Mucosa of rectum (tissue), 2 donors: ENCODE data around the gene SLC18A3.

ENCODE experiments used
- H3K27ac ChIP-seq, 2 donors: one replicate each; pipeline ENCODE4 v1.7.0; 2013; ENCODE audit warnings: inconsistent platforms in 2 of 2, low read depth in 2 of 2, low read length in 2 of 2
- H3K27me3 ChIP-seq, 2 donors: one replicate each; pipeline ENCODE4 v1.7.0; 2013; ENCODE audit warnings: low read length in 2 of 2; ENCODE audit not compliant: control insufficient read depth in 2 of 2, insufficient read depth in 2 of 2
- H3K36me3 ChIP-seq, 2 donors: one replicate each; pipeline ENCODE4 v1.7.0; 2013; ENCODE audit warnings: low read length in 2 of 2; ENCODE audit not compliant: control insufficient read depth in 2 of 2, insufficient read depth in 2 of 2
- H3K4me1 ChIP-seq, 2 donors: one replicate each; pipeline ENCODE4 v1.7.0; 2013; ENCODE audit warnings: low read length in 2 of 2, mild to moderate bottlenecking in 1 of 2; ENCODE audit not compliant: control insufficient read depth in 2 of 2, insufficient read depth in 2 of 2
- H3K4me3 ChIP-seq, 2 donors: one replicate each; pipeline ENCODE4 v1.7.0; 2013; ENCODE audit warnings: low read length in 2 of 2
- H3K9ac ChIP-seq, 2 donors: one replicate each; pipeline ENCODE4 v1.7.0; 2013; ENCODE audit warnings: low read length in 2 of 2, low read depth in 1 of 2, mild to moderate bottlenecking in 1 of 2
- H3K9me3 ChIP-seq, 2 donors: one replicate each; pipeline ENCODE4 v1.7.0; 2013; ENCODE audit warnings: low read length in 2 of 2; ENCODE audit not compliant: control insufficient read depth in 2 of 2
- donor health status: healthy.
- donor health status: Normal muscosa, but diverticular disease.

The SLC18A3 gene

DNA sequence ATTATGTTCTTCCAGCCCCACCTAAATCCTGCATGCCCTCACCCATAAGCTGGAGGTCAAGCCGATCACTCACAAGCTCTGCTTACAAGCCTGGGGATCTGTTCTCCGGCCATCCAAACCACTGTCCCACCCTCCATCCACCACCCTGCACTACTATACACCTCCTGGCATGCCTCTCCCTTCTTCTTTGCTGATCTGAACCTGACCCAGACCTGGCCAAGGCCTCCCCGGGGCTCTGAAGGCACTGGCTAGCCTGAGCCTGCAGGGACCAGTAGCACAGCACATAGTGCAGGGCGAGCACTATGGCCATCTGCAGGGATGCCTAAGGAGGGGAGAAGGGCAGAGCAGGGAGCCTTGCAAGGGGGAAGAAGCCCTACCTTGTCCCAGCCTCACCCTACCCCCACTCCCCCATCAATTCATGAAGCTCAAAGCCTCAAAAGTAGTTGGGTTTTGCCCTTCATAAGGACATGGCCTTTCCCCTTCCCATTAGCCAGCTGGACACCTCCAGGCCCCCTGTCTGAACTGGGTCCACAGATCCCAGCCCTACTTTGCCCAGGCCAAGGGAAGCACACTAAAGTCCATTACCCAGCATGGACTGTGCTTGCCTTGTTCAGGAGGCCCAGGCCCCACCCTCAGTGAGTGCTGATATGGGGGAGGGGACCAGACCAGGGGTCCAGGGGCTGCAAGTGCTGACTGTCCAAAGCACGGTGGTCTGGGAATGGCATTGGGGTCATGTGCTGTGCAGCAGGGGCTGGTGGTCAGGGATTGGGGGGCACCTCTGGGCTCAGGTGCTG lies 33.3 kb downstream of the SLC18A3 start:
- H3K27me3 ChIP-seq, result peaks cover 3% of the 10 kb centered on the region in 2 donors
- no peaks in the 10 kb centered on the region for H3K4me1 ChIP-seq
- no peaks in the 10 kb centered on the region for H3K9me3 ChIP-seq
- no peaks in the 10 kb centered on the region for H3K36me3 ChIP-seq
- no peak overlapping the region for H3K27ac ChIP-seq
- no peak overlapping the region for H3K9ac ChIP-seq
- no peak overlapping the region for H3K4me3 ChIP-seq

DNA sequence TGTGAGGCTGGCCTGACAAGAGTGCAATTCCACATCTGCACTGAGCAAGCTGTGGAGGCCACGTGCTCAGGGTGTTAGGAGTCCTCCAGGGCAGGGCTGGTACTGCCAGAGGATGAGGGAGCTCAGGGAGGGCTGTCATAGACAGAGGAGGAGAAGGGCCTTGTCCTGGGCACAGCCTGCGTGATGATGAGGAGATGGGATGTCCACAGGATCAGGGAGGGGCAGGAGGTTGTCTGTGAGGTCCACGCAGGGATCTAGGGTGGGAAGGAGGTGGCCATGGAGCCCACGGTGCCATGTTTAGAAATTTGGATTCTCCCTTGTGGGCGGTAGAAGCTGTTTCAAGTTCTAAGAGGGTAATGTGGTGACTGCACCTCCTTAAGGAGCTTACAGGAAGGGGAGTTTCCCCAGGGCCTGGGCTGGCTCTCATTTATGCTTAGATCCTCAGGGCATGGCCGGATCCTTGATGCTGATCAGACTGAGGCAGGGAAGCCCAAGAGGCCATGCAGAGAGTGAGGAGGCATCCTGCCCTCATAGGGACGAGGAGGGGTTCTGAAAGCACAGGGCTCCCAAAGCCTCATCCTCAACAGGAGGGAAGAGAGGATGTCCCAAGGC lies 34.0 kb downstream of the SLC18A3 start:
- H3K27ac ChIP-seq, result no peak overlapping the region
- no peak overlapping the region for H3K9ac ChIP-seq
- no peaks in the 10 kb centered on the region for H3K36me3 ChIP-seq
- H3K9me3 ChIP-seq, result no peaks in the 10 kb centered on the region
- no peak overlapping the region for H3K4me3 ChIP-seq
- H3K27me3 ChIP-seq, result peaks cover 3% of the 10 kb centered on the region in 2 donors
- no peaks in the 10 kb centered on the region for H3K4me1 ChIP-seq

DNA sequence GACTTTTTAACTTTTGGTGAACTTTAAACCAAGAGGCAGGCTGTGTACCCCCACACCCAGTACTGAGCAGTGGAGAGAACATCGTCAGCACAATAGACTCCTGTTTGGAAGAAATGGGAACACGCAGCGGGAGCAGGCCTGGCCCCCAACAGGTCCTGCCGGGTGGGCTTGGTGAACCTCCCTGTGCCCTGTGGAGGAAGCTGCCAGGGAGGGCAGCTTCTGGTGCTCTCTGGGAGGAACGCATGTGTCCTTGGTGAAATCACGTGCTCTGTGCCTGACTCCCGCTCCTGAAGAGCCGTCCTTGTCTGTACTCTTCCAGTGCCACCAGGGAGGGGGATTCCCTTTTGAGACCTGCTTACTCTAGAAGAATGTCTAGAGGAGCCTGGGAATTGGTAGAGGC lies 35.3 kb downstream of the SLC18A3 start:
- H3K27me3 ChIP-seq, result peaks cover 3% of the 10 kb centered on the region in 2 donors
- no peak overlapping the region for H3K27ac ChIP-seq
- H3K36me3 ChIP-seq, result no peaks in the 10 kb centered on the region
- no peak overlapping the region for H3K4me3 ChIP-seq
- H3K4me1 ChIP-seq, result no peaks in the 10 kb centered on the region
- H3K9me3 ChIP-seq, result no peaks in the 10 kb centered on the region
- no peak overlapping the region for H3K9ac ChIP-seq

- Histone ChIP-seq H3K9ac (no peak overlapping the region), H3K4me1 (no peaks in the 10 kb centered on the region), H3K4me3 (no peak overlapping the region), H3K27ac (no peak overlapping the region), H3K27me3 (peaks cover under 1 to 3% of the 10 kb centered on the region in 2 donors), H3K36me3 (no peaks in the 10 kb centered on the region), H3K9me3 (no peaks in the 10 kb centered on the region)
Observed at GRCh38 chr10:49645871-49646870, 36.1 kb downstream of the SLC18A3 start.

- H3K9ac ChIP-seq, result no peak overlapping the region
- no peaks in the 10 kb centered on the region for H3K36me3 ChIP-seq
- H3K27me3 ChIP-seq, result no peaks in the 10 kb centered on the region
- H3K4me1 ChIP-seq, result no peaks in the 10 kb centered on the region
- H3K9me3 ChIP-seq, result no peaks in the 10 kb centered on the region
- H3K4me3 ChIP-seq, result no peak overlapping the region
- H3K27ac ChIP-seq, result no peak overlapping the region
Observed at GRCh38 chr10:49647554-49647953, 37.4 kb downstream of the SLC18A3 start.

GRCh38 chr10:49647985-49648795 lies 38.1 kb downstream of the SLC18A3 start:
- Histone ChIP-seq H3K27ac (no peak overlapping the region), H3K4me1 (no peaks in the 10 kb centered on the region), H3K9me3 (no peaks in the 10 kb centered on the region), H3K4me3 (no peak overlapping the region), H3K9ac (no peak overlapping the region), H3K36me3 (no peaks in the 10 kb centered on the region), H3K27me3 (no peaks in the 10 kb centered on the region)

DNA sequence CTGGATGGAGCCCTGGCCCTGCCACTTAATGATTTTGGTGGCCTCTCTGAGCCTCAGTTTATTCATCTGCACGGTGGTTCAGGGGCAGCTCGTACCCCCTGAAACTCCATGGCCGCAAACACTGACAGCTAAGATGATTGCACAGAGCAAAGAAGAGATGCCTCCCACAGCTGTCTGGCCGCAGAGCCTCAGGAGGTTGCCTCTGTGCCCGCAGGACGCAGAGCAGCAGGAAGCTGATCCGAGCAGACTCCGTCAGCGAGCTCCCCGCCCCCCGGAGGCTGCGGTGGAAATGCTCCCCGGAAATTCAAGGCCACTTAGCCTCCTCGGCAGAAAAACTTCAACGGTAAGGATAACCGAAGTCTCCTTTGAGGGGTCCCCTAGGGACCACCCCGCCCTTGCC lies 39.2 kb downstream of the SLC18A3 start:
- no peak overlapping the region for H3K27ac ChIP-seq
- no peaks in the 10 kb centered on the region for H3K9me3 ChIP-seq
- no peaks in the 10 kb centered on the region for H3K4me1 ChIP-seq
- H3K4me3 ChIP-seq, result no peak overlapping the region
- no peak overlapping the region for H3K9ac ChIP-seq
- H3K36me3 ChIP-seq, result no peaks in the 10 kb centered on the region
- peaks cover 0 to 2% of the 10 kb centered on the region in 2 donors for H3K27me3 ChIP-seq

- Histone ChIP-seq H3K4me1 (no peaks in the 10 kb centered on the region), H3K27me3 (peaks cover 0 to 3% of the 10 kb centered on the region in 2 donors), H3K9me3 (no peaks in the 10 kb centered on the region), H3K27ac (no peak overlapping the region), H3K4me3 (no peak overlapping the region), H3K36me3 (no peaks in the 10 kb centered on the region), H3K9ac (no peak overlapping the region)
Observed at GRCh38 chr10:49649936-49650723, 40.0 kb downstream of the SLC18A3 start.

- Histone ChIP-seq H3K4me1 (no peaks in the 10 kb centered on the region), H3K36me3 (no peaks in the 10 kb centered on the region), H3K9me3 (no peaks in the 10 kb centered on the region), H3K4me3 (no peak overlapping the region), H3K27ac (no peak overlapping the region), H3K9ac (no peak overlapping the region), H3K27me3 (peaks cover 0 to 3% of the 10 kb centered on the region in 2 donors)
Observed at GRCh38 chr10:49650724-49651034, 40.6 kb downstream of the SLC18A3 start.
